H1 (cell line): ENCODE results near the gene SCYL1. TPM values are rescaled to one million over a fixed set of nuclear protein-coding genes. Genes with fewer than 3 reads are reported as not detected.
"Not testable (repeated sequence)": the region's sequence is repeated elsewhere in the genome, so short reads cannot be mapped to it uniquely, and the experiment has no call there.

Experiments used
- CTCF ChIA-PET: fragments of 300-600 bp; sonication (Branson Sonifier 250); formaldehyde crosslinking; loops from one replicate; lab custom pipeline; 2021; ENCODE audit not compliant: partially characterized antibody; lab: Charles Lee
- POLR2A ChIA-PET: fragments of 300-600 bp; sonication (Branson Sonifier 250); formaldehyde crosslinking; loops from one replicate; lab custom pipeline; 2021; ENCODE audit warnings: inconsistent platforms; ENCODE audit not compliant: partially characterized antibody; lab: Charles Lee
- DNase-seq, 2 experiments: peaks; one replicate each; pipeline versions ENCODE4 v3.0.0 to v3.0.0-alpha.2; 2010 to 2022; ENCODE audit warnings: low spot score in 2 of 2, low read depth in 1 of 2, mixed read lengths in 1 of 2
- FAIRE-seq: peaks from 2 replicates; lab custom pipeline; 2011; peaks lifted over from hg19 to GRCh38; lab: Jason Lieb, UNC
- H2AFZ ChIP-seq: 2 replicates; pipeline ENCODE4 v1.8.1; 2012; ENCODE audit warnings: low read length, inconsistent platforms
- H2AK5ac ChIP-seq: 2 replicates; pipeline ENCODE4 v1.6.1; 2013; ENCODE audit warnings: low read depth, low read length
- H2BK120ac ChIP-seq: replicated peaks from 2 replicates; pipeline ENCODE3; 2013; ENCODE audit warnings: low read depth, low read length, inconsistent platforms
- H2BK12ac ChIP-seq: 2 replicates; pipeline ENCODE4 v1.6.1; 2013; ENCODE audit warnings: low read depth, low read length
- H2BK15ac ChIP-seq: 2 replicates; pipeline ENCODE4 v1.6.1; 2013; ENCODE audit warnings: low read length
- H2BK20ac ChIP-seq: 2 replicates; pipeline ENCODE4 v1.6.1; 2013; ENCODE audit warnings: low read length
- H2BK5ac ChIP-seq: 2 replicates; pipeline ENCODE4 v1.6.1; 2013; ENCODE audit warnings: low read depth, low read length
- H3K14ac ChIP-seq: 2 replicates; pipeline ENCODE4 v1.6.1; 2013; ENCODE audit warnings: inconsistent platforms; ENCODE audit not compliant: insufficient read length
- H3K18ac ChIP-seq: 2 replicates; pipeline ENCODE4 v1.6.1; 2013; ENCODE audit warnings: low read length; ENCODE audit errors: extremely low read depth
- H3K23ac ChIP-seq: 2 replicates; pipeline ENCODE4 v1.6.1; 2013; ENCODE audit warnings: inconsistent platforms; ENCODE audit not compliant: insufficient read length
- H3K23me2 ChIP-seq: 2 replicates; pipeline ENCODE4 v1.6.1; 2013; ENCODE audit warnings: low read depth, low read length
- H3K27ac ChIP-seq: 2 replicates; pipeline ENCODE4 v1.6.1; 2011; ENCODE audit warnings: low read depth, low read length, inconsistent platforms
- H3K27me3 ChIP-seq, 4 experiments: replicated peaks in 1 of 4; 1 replicate in 1 of 4; 2 replicates in 3 of 4; pipeline versions ENCODE4 v1.6.1 to v1.8.1; 2011 to 2013; ENCODE audit warnings: low read length in 3 of 4, mild to moderate bottlenecking in 3 of 4, inconsistent platforms in 2 of 4, mixed read lengths in 2 of 4, moderate library complexity in 1 of 4; ENCODE audit not compliant: control insufficient read depth in 3 of 4, insufficient read depth in 3 of 4; ENCODE audit errors: extremely low read depth in 1 of 4
- H3K36me3 ChIP-seq, 4 experiments: 2 replicates each; pipeline versions ENCODE4 v1.6.1 to v1.8.1; 2011 to 2013; ENCODE audit warnings: mild to moderate bottlenecking in 4 of 4, low read length in 3 of 4, moderate library complexity in 2 of 4, control low read depth in 1 of 4, inconsistent platforms in 1 of 4; ENCODE audit not compliant: insufficient read depth in 4 of 4, control insufficient read depth in 2 of 4
- H3K4ac ChIP-seq: replicated peaks from 2 replicates; pipeline ENCODE3; 2013; ENCODE audit warnings: low read length, low read depth, mixed read lengths, inconsistent platforms; ENCODE audit not compliant: insufficient read length
- H3K4me1 ChIP-seq, 4 experiments: replicated peaks in 1 of 4; 1 replicate in 1 of 4; 2 replicates in 3 of 4; pipeline versions ENCODE4 v1.6.1 to v1.8.1; 2011 to 2013; ENCODE audit warnings: low read length in 3 of 4, inconsistent platforms in 2 of 4, mixed read lengths in 1 of 4; ENCODE audit not compliant: insufficient read depth in 4 of 4, control insufficient read depth in 3 of 4
- H3K4me2 ChIP-seq, 2 experiments: 2 replicates each; pipeline versions ENCODE4 v1.6.1 to v1.8.1; 2011 to 2013; ENCODE audit warnings: low read depth in 2 of 2, low read length in 2 of 2, control low read depth in 1 of 2, inconsistent platforms in 1 of 2, mild to moderate bottlenecking in 1 of 2; ENCODE audit not compliant: insufficient read depth in 1 of 2
- H3K4me3 ChIP-seq, 4 experiments: fragments of 200-600, 300-600 bp in 1 of 4; sonication (generic), shearing (Covaris generic), sonication (Bioruptor Twin) in 1 of 4; 2 replicates each; pipeline versions ENCODE4 v1.5.1 to v1.8.1; 2011 to 2016; ENCODE audit warnings: low read length in 4 of 4, low read depth in 3 of 4, control low read depth in 2 of 4, inconsistent platforms in 2 of 4, mild to moderate bottlenecking in 2 of 4, mixed read lengths in 1 of 4, moderate library complexity in 1 of 4; ENCODE audit not compliant: insufficient read depth in 2 of 4; ENCODE audit errors: extremely low read depth in 1 of 4
- H3K56ac ChIP-seq: replicated peaks from 2 replicates; pipeline ENCODE3; 2013; ENCODE audit warnings: low read depth, mild to moderate bottlenecking, mixed read lengths, low read length, inconsistent platforms; ENCODE audit not compliant: insufficient read length
- H3K79me1 ChIP-seq: 2 replicates; pipeline ENCODE4 v1.6.1; 2013; ENCODE audit warnings: low read depth, low read length, control low read depth
- H3K79me2 ChIP-seq, 2 experiments: 2 replicates each; pipeline versions ENCODE4 v1.6.1 to v1.8.1; 2012 to 2013; ENCODE audit warnings: low read length in 2 of 2, mild to moderate bottlenecking in 2 of 2, inconsistent platforms in 1 of 2; ENCODE audit not compliant: insufficient read depth in 2 of 2, control insufficient read depth in 1 of 2
- H3K9ac ChIP-seq, 4 experiments: replicated peaks in 1 of 4; 1 replicate in 1 of 4; 2 replicates in 3 of 4; pipeline versions ENCODE4 v1.6.1 to v1.8.1; 2011 to 2013; ENCODE audit warnings: low read depth in 3 of 4, low read length in 3 of 4, control low read depth in 2 of 4, mild to moderate bottlenecking in 2 of 4, moderate library complexity in 2 of 4, inconsistent platforms in 1 of 4; ENCODE audit errors: extremely low read depth in 1 of 4
- H3K9me3 ChIP-seq, 2 experiments: 2 replicates each; pipeline versions ENCODE4 v1.6.1 to v1.8.1; 2012 to 2013; ENCODE audit warnings: mild to moderate bottlenecking in 2 of 2, moderate library complexity in 2 of 2, control low read depth in 1 of 2, inconsistent platforms in 1 of 2, low read depth in 1 of 2, low read length in 1 of 2, mixed read lengths in 1 of 2; ENCODE audit not compliant: insufficient read depth in 2 of 2
- H4K20me1 ChIP-seq, 2 experiments: replicated peaks in 1 of 2; 2 replicates each; pipeline versions ENCODE3 to v1.8.1; 2011 to 2013; ENCODE audit warnings: inconsistent platforms in 2 of 2, low read length in 2 of 2, mild to moderate bottlenecking in 1 of 2; ENCODE audit not compliant: insufficient read depth in 2 of 2, control insufficient read depth in 1 of 2
- H4K5ac ChIP-seq: 2 replicates; pipeline ENCODE4 v1.6.1; 2013; ENCODE audit warnings: low read length, low read depth, mixed read lengths, inconsistent platforms; ENCODE audit not compliant: insufficient read length
- H4K8ac ChIP-seq: 2 replicates; pipeline ENCODE4 v1.8.0; 2013; ENCODE audit warnings: mild to moderate bottlenecking, moderate library complexity, low read length, inconsistent platforms; ENCODE audit not compliant: insufficient read depth; ENCODE audit errors: extremely low read depth
- H4K91ac ChIP-seq: replicated peaks from 2 replicates; pipeline ENCODE3; 2013; ENCODE audit warnings: low read length, mixed read lengths, inconsistent platforms; ENCODE audit not compliant: insufficient read length
- WGBS, 2 experiments: shearing (Covaris generic) in 1 of 2; methylation state at CpG; one replicate each; pipeline versions ENCODE4 v1.1.6 to v1.1.7; 2013 to 2015; ENCODE audit warnings: low lambda C conversion rate in 2 of 2, mixed read lengths in 2 of 2, inconsistent platforms in 1 of 2, low coverage in 1 of 2, missing lambda C conversion rate in 1 of 2; ENCODE audit not compliant: insufficient replicate concordance in 2 of 2, insufficient coverage in 1 of 2, insufficient read length in 1 of 2; ENCODE audit errors: extremely low coverage in 1 of 2, missing lambda C conversion rate in 1 of 2; 5-methylcytosine and 5-hydroxymethylcytosine counted together
- polyA plus RNA-seq, 7 experiments: library from polyadenylated mRNA; depleted of rRNA in 3 of 7; stranded (reverse) in 5 of 7; unstranded in 2 of 7; fragments of >200 nt in 5 of 7; fragments of 200-250 nt in 2 of 7; gene quantifications; 1 replicate in 5 of 7; 2 replicates in 1 of 7; 4 replicates in 1 of 7; pipeline versions ENCODE4 v1.2.1 to v1.2.3, GENCODE V29; 2011 to 2013; ENCODE audit warnings: missing spikeins in 2 of 7, mixed read lengths in 2 of 7
- total RNA-seq: library from RNA; stranded (reverse); fragmentation: NEBNext Ultra II Directional; extraction: Animal tissue kit (Norgen Biotek cat#: 25700); gene quantifications from 2 replicates; pipeline ENCODE4 v1.2.1, GENCODE V29; 2021

The SCYL1 gene
- total and polyA plus RNA-seq, 2 of the 8 experiments (the other 6 are each of a cell fraction or from before 2014, with no cell fraction given) = 59.8 to 77.7 TPM

DNA sequence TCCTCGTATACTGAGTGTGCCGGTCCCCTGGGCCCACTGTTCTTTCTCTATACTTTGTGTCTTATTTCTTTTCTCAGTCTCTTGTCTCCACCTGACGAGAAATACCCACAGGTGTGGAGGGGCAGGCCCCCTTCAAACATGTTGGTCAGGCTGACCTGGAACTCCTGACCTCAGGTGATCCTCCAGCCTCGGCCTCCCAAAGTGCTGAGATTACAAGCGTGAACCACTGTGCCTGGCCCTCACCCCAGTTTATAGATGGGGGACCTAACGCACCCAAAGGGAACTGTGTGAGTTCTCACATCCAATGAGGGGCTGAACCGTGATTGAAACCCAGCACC lies 1.3 kb upstream of the SCYL1 start:
- ChIA-PET POLR2A (interaction anchor here (1.6 to 7.7 kb wide), 4 partner anchors 16 to 100 kb away, joined by 3 to 87 read pairs (median 34); partner anchors contain the start of genes MALAT1 and NEAT1), CTCF (interaction anchor here (2.4 kb wide), 1 partner anchor 47 kb away, joined by 10 read pairs; the partner anchor contains the start of gene ZNRD2)
- H3K56ac ChIP-seq, H4K5ac ChIP-seq, H3K79me1 ChIP-seq, H3K79me2 ChIP-seq, H2BK15ac ChIP-seq, H2BK12ac ChIP-seq, H3K9me3 ChIP-seq, H2BK5ac ChIP-seq, H3K27ac ChIP-seq, H2BK120ac ChIP-seq, H2AFZ ChIP-seq, H3K18ac ChIP-seq, H3K9ac ChIP-seq, H2BK20ac ChIP-seq, H3K23ac ChIP-seq, H3K36me3 ChIP-seq, H3K4me3 ChIP-seq, FAIRE-seq, H4K8ac ChIP-seq, DNase-seq, H3K14ac ChIP-seq, H3K27me3 ChIP-seq, H4K91ac ChIP-seq: not testable (repeated sequence)
- H2AK5ac ChIP-seq = 0 out of 2 replicates have a peak overlapping the region, but pooled peaks have one; percentile 24
- H3K23me2 ChIP-seq = peaks cover 13% of the 10 kb centered on the region
- peaks cover 0 to 12% of the 10 kb centered on the region in 2 experiments for H4K20me1 ChIP-seq
- H3K4ac ChIP-seq = peak overlapping the region; percentile 78
- peak overlapping the region in 1 of 2 experiments; percentile 85; a peak in 1 of 4 replicates for H3K4me2 ChIP-seq
- peaks cover 0 to 14% (median 8%) of the 10 kb centered on the region in 4 experiments; a peak in 5 of 7 replicates for H3K4me1 ChIP-seq
- WGBS, 2 experiments = 98% methylated on average over 7 of the region's 7 CpGs; no CpG with 5 or more reads in 1 of the 2 experiments
